Adipose tissue (tissue), 3 donors: ENCODE results near the gene CRIP2. TPM values are rescaled to one million over a fixed set of nuclear protein-coding genes. Genes with fewer than 3 reads are reported as not detected.

Source experiments
- H3K27ac ChIP-seq: one replicate; pipeline ENCODE4 v1.5.1; 2013; ENCODE audit warnings: low read depth, low read length
- WGBS, 3 donors: extraction: QIAGEN DNeasy Blood & Tissue Kit; methylation state at CpG; one replicate each; pipeline ENCODE4 v1.1.7; 2013; 5-methylcytosine and 5-hydroxymethylcytosine counted together
- polyA plus RNA-seq, 3 donors: library from polyadenylated mRNA; stranded (reverse); fragments of 200-250 nt; gene quantifications; one replicate each; pipeline ENCODE4 v1.2.3, GENCODE V29; 2013
- donor health status: healthy with polysubstance abuse.
- donor health status: Bipolar disorder and iron deficiency.
- donor health status: healthy.

Gene CRIP2
- polyA plus RNA-seq, 3 donors, result 47.0 to 294 (median 210) TPM

DNA sequence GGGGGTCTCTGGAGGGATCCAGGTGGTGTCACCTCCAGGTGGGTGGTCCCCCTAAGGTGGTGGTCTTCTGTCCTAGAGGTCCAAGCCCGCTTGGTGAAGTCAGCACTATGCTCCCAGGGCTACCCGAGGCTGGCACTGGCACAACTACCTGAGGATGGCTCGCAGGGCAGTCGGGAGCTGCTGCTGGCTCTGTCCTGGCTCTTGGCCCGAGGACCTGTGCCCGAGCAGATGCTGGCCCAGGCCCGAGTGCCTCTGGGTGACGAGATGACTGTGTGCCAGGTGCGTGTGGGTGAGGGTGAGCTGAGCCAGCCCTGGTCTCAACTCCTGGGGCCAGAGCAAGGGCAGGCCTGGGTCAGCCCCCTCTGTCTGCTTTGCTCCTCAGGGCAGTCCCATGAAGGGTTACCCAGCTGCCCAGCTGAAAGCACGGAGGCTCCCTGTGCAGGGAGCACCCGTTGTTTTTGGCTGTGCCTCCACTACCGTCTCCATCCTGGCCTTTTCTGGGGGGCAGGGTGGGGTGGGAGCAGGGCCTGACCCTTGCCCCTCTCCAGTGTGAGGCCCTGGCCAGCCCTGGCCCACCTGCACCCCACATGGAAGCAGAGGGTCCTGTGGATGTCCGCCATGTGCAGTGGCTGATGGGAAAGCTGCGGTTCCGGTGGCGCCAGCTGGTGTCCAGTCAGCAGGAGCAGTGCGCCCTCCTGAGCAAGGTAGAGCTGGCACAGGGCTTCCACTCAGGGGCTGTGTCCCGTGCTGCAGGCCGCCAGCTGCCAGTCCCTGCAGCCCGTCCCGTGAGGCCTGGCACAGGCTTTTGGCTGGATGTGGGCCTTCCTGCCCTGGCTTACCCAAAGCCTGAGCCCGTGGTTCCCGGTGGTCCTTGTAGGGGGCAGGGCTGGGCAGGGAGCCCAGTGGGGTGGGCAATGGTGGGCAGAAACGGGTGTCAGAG, 17.7 kb downstream of the CRIP2 start:
- no peak overlapping the region for H3K27ac ChIP-seq
- 75 to 89% (median 85%) methylated on average over 24 of the region's 24 CpGs for WGBS, 3 donors

DNA sequence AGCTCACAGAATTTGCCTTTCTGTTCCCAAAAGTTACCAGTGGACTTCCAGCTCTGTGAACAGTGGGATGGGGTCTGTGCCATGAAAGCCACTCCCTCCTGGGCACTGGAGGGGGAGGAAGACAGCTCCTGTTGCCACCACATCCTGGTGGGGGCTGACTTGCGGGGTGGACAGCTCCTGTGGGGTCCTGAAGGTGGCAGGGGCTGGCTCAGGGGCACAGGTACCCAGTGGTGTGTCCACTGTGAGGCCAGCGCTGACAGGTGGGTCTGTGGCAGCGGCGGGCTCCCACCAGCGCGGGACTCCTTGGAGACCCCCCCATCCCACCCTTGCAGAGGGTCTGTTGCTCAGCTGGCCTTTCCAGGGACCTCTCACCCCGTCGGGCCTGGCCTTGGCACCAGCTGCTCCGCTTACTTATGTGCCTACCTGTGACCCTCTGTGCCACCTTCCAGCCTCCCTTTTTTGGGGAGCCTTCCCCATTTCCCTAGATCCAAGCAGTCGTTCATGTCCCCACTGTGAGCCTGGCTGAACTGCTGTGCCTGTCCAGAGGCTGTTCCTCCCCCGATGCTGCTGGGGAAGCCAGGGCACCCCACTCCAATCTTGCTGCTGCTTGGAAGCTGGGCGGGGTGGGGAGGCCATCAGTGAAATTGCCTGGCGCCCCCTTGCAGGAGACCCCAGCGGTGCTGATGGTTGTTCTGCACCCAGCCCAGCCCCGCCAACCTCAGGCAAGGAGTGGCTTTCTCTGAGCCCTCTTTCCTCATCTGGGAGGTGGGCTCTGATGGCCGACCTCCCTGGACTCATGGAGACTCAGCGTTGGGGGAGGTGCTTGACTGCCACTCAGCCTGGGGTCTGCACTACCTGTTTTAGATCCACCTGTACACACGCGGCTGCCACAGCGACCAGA, 18.6 kb downstream of the CRIP2 start:
- no peak overlapping the region for H3K27ac ChIP-seq
- WGBS, 3 donors, result 85 to 92% (median 86%) methylated on average over 18 to 20 of the region's 20 CpGs

DNA sequence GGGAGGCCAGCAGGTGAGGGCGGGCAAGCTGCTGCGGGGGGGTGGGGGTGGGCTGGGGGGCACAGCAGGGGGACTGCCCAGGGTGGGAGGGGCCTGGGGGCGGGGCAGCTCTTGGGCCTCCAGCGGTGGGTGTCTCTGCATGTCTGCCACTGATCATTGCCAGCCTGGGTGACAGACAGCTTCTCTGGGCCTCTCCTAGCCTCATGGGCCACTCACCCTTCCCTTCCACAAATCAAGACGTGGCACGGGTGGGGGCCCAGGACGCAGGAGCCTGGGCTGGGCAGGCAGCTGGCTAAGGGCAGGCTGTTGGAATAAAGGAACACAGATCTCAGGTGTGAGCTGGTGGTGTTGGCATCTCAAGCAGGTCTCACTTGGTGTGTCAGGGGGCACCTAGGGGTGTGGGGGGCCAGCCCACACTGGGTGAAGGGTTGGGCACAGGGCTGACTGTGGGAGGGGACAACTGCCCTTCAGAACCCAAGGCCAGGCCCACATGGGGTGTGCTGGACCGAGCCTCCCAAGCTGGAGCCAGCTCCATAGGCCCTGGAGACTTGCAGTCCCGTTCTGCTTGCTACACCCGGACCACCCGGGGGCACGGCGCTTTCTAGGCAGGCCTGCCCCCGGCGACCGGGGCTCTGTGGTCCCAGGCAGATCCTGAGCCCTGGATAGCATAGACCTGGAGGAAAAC, 19.4 kb downstream of the CRIP2 start:
- 86 to 96% (median 86%) methylated on average over 16 of the region's 16 CpGs for WGBS, 3 donors
- H3K27ac ChIP-seq, result no peak overlapping the region

DNA sequence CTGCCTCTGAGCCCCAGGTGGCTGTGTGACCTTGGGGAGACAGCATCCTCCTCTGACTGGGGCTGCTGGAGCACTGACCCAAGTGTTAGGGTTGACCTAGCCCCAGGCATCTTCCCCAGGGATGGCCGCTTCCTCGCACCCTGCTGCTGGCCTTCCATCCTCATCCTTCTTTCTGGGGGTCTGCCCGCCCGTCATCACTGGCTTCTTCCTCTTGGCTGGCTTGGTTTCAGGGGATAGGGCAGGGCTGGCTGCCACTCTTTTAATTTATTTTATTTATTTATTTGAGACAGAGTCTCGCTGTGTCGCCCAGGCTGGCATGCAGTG, 19.9 kb downstream of the CRIP2 start:
- WGBS, 3 donors, result 97 to 98% (median 97%) methylated on average over 6 of the region's 6 CpGs
- H3K27ac ChIP-seq, result no peak overlapping the region

DNA sequence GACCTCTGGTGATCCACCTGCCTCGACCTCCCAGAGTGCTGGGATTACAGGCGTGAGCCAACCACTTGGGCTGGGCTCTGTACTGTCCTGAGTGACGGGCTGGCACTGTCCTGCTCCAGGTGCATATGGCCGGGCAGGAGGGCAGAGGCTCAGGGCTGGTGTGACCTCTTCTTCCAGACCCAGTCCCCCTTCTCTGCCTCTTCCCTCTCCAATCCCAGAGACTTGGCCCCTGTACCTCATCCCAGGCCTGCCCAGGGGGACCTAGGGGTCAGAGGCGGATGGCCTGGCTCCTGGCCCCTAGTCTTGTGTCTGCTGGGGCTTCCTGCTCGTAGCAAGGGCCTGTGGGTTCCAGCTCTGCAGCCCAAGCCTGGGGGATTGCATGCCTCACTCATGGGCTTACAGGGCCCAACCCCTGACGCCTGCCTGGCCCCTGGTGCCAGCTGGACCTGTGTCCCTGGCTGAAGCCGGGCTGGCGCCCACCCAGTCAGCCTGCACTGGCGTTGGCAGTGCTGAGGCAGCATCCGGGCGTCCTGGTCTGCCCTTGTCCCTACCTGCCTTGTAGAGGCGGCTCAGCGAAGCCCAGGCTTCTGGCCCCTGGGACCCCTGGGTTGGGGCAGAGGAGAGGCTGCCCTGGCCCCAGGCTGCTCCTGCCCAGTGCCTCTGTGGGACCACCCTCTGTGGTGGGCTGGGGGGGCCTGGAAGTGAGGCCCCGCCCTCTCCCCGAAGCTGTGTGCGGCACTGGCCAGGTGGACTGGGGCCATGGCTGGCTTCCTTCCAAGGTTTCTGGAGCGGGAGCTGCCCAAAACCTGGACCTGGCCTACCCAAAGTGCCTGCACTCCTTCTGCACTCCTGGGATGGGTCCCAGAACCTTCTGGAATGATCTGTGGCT, 20.7 kb downstream of the CRIP2 start:
- no peak overlapping the region for H3K27ac ChIP-seq
- 58 to 87% (median 83%) methylated on average over 18 of the region's 18 CpGs for WGBS, 3 donors

DNA sequence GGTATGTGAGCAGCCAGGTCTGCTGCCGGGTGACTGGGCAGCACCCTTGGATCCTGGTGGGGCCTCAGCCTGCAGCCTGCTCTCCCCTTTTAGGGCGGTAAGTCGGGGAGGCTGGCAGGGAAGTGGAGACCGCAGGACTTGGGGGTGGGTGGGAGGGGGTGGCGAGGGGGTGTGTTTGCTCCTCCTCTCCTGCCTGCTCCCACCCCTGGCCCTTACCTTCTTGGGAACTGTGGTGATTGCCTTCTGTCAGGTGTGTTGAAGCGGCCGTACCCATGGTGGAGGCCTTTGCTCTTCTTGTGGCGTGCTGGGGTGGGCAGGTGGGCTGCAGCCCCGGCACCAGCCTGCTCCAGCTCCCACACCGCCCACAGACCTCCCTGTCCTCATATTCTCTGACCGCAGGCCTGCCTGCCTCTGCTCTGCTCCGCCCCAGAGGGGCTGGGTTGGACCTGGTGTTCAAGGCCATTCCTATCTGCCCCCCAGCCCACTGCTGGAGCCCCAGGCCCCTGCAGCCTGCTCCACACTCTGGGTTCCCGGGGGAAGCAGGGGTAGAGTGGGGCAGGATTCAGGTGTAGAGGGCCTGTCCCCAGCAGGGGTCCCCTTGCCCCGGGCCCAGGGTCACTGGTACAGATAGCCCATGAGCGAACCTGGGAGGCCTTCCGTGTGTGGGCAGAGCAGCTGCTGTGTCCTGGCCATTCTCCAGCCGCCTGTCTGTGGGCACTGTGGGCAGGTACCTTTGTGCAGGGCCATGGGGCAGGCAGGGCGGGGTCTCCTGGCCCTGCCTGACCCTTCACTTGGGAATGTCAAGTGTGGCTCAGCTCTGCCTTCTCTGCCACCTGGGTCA, 21.6 kb downstream of the CRIP2 start:
- no peak overlapping the region for H3K27ac ChIP-seq
- WGBS, 3 donors, result 59 to 86% (median 86%) methylated on average over 16 to 18 of the region's 18 CpGs

DNA sequence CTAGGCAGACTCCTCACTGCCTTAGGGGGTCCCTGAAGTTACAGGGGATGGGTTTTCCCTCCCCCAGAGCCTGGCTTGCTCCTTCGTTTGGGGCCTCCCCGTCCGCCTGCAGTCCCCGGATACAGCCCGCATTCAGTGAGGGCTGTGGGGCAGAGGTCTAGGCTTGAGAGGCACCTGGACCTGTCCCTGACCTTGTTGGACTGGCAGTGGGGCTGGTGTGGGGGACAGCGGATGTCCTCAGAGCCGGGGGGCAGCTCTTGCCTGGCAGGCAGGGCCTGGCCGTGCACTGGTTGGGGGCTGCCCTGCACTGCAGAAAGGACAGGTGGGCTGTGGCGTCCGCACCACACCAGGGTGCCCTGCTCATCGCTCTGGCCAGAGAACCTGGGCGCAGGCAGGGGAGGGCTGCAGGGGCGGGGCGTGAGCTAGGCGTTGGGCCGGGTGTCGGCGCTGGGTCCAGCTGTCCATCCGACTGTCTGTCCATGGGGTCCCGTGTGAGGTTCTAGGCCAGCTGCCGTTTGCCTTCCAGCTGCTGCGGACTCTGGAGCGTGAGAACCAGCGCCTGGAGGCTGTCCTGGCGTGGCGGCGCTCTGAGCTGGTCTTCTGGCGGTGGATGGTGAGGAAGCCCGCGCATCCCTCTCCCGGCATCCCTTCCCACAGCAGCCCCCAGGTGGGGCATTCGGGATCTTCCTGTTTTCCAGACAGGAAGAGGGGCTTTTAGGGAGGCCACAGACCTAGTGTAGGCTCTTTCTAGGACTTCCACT, 22.4 kb downstream of the CRIP2 start:
- no peak overlapping the region for H3K27ac ChIP-seq
- WGBS, 3 donors, result 88 to 95% (median 95%) methylated on average over 29 to 32 of the region's 32 CpGs

DNA sequence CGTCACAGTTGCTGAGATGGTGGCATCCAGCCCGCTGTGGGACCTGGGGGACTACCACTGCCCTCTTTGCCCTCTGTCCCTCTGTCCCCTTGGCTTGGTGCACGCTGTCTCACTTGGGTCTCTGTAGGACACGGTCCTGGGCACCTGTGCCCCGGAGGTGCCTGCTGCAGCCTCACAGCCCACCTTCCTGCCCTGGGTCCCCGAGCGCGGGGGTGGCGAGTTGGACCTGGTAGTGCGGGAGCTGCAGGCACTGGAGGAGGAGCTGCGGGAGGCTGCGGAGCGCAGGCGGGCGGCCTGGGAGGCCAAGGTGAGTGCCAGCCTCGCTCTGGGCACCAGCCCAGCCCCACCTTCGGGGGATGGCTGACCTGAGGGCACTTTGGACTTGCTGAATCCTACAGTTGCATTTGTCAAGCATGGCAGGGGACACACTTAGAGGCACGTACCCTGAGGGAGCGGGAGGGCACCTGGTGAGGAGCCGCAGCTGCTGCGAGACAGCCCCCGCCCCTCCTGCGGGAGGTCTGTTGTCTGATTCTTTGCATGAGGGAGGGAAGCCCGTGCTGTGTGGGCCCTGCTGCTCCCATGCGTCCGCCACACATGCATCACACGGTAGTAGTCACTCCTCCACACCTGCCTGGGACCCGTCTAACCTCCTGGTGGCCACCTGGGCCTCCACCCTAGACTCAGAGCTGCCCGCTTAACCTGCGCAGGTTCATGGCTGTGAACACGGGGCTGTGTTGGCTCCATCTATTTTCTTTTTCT, 23.2 kb downstream of the CRIP2 start:
- WGBS, 3 donors, result 91 to 96% (median 94%) methylated on average over 27 to 31 of the region's 31 CpGs
- H3K27ac ChIP-seq, result no peak overlapping the region

DNA sequence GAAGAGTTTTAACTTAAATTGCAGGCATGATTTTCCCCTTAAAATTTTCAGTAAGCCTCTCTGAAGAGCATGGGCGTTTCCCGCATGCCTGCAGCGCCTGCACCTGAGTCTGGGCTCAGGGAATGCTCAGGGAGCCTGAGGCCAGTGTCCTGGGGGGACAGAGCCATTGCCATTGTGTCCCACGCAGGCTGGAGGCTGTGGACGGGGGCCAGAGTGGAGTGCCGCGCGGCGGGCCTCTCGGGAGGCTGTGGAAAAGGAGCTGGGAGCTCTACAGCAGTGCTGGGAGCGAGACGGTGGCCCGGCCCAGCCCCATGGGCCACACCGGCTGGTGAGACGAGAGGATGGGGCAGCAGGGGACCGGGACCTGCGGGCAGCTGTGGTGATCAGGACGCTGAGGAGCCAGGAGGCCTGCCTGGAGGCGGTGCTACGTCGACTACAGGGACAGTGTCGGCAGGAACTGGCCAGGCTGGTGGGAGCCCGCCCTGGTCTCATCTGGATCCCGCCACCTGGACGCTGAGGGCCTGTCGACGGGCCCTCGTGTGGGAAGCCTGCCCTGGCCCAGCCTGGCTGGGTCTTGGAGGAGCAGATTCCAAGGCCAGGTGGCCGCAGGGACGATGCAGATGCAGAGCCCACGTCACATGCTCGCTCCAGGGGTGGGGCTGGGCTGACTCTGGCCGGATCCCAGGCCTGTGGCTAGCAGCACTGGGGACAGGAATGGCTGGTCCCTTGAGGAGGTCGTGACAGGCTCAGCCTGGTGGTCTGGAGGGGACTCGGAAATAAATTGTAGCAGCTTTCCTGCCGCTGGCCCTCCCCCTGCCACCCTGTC, 24.0 kb downstream of the CRIP2 start:
- H3K27ac ChIP-seq, result no peak overlapping the region
- 87 to 93% (median 89%) methylated on average over 36 of the region's 36 CpGs for WGBS, 3 donors

DNA sequence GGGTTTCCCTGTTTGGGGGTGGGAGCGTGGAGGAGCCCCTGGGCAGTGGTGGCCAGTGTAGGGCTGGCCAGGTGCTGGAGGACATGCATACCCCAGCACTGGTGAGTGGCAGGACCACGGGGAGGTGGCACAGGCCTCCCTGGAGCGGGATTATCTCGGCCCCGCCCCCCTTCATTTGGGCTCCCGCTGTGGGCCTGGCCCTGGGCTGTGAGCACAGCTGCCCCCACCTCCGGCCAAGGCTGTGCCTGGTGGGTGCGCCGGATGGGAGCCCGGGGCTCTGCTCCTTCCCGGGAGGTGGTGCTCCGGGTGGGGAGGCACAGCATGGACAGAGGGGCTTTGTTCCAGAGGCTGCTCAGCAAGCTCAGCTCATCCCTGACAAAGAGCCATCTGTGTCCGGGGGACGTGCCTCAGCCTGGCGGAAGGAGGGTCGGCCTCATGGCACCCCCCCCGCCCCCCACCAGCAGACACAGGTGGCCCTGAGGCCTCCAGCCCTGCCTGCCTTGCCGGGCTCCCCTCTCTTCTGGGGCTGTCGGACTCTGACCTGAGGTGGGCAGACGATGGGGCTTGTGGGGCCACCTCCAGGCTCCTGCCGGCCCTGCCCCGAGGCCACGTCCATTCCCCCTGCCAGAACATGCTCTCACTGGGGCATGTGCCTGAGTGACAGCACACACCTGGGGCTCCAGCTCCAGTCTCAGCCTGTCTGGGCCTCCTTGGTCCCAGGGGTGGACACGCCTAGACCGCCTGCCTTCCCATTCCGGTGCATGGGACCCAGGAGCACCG, 24.8 kb downstream of the CRIP2 start:
- 72 to 88% (median 83%) methylated on average over 21 to 27 of the region's 27 CpGs for WGBS, 3 donors
- no peak overlapping the region for H3K27ac ChIP-seq

DNA sequence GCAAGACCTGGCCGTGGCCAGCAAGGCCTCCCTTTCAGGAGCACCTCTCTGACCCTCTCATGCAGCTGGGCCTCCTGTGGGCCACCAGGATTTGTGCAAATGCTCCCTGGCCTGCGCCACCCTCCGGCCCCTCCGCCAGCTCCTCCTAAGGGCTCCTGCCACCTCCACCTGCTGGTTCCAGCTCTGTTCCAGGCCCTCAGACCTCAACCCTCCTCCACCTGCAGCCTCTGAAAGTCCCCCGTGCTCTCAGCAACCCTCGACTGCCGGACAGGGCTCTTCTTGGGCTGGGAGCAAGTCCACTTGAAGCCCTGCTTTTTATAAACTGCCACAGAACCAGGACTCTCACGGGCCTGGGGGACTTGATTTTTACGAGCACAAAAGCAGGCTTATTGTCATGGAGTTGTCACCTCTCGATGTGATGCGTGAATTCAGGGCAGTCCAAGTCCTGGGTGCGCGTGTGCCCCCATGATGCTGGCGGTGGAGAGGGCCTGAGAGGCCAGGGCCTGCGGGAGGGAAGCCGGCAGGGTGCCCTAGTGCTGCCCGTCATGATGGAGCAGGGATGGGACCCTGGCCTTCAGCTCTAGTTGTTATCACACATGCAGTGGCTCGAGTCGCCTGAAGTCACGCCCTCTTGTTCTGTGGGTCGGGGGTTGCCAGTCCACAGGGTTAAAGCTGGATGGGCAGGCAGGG, 25.6 kb downstream of the CRIP2 start:
- 86 to 88% (median 88%) methylated on average over 21 of the region's 21 CpGs for WGBS, 3 donors
- no peak overlapping the region for H3K27ac ChIP-seq

DNA sequence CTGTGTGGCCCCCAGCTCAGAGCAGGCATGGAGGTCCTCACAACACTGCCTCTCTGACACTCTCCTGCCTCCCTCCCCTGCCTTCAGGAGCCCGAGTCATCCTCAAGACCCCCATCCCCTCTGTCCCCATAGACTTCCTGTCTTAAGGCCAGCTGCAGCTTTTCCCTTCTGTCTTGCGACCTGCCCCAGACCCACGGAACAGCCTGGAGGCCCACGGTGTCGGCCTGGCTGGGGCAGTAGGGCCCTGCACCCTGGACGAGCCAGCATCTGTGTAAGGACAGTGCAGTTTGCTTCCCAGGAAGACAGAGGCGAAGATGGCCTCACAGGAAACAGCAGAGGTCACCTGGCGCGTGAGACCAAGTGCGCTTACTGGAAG, 26.1 kb downstream of the CRIP2 start:
- no peak overlapping the region for H3K27ac ChIP-seq
- 52 to 70% (median 57%) methylated on average over 10 of the region's 10 CpGs for WGBS, 3 donors

DNA sequence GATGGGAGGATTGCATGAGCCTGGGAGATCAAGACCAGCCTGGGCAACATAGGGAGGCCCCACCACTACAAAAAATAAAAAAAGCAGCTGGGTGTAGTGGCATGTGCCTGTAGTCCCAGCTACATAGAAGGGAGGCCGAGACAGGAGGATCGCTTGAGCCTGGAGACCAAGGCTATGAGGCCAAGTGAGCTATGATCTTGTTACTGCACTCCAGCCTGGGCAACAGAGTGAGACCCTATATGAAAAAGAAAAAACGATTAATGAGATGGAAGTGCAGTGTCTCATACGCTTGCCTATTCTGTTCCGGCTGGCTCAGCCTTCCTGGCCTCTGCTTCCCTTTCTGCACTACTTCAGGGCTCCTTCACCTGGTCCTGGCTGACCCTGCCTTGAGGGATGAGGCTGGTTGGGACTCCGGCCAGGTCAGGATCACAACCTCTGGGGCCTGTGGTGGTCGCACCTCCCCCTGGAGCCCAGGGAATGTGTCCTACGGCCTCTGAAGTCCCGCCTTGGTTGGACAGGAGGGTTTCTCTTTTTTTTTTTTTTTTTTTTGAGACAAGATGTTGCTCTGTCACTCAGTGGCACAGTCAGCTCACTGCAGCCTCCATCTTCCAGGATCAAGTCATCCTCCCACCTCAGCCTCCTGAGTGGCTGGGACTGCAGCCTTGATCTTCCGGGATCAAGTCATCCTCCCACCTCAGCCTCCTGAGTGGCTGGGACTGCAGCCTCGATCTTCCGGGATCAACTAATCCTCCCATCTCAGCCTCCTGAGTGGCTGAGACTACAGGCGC, 27.1 kb downstream of the CRIP2 start:
- 87 to 89% (median 87%) methylated on average over 13 of the region's 13 CpGs for whole genome bisulfite sequencing, 3 donors
- H3K27ac ChIP-seq, result no peak overlapping the region
